ENCODE measurements around the gene HADHB.
A peak's percentile ranks its signal among the peaks of the same experiment; 100 is the strongest.
"Not testable (repeated sequence)": the region's sequence is repeated elsewhere in the genome, so short reads cannot be mapped to it uniquely, and the experiment has no call there.

The HADHB gene

DNA sequence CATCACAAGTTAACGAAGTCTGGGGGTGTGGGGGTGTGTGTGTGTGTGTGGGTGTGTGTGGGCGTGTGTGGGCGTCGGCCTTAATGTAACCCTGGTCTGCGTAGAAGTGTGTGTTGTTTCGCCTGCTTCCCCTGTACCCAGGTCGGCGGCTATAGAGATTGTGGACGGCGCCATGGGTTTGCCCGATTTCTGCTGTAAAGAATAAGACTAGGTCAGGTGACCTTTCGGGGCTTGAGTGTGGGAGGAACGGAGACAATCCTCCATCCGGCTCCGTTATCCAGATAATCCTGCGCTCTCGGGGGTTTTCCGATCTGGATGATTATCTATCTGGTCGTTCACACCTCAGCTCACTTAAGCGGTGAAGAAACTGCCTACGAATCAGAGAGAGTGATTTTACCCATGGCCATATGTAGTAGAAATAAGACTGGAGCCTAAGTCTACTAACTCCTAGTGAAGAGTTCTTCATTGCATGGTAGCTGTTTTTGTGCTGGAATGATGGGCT lies 543 bp downstream of the HADHB start:
- DNase-seq (ENCODE audit: low spot score) = peak; percentile 52

DNA sequence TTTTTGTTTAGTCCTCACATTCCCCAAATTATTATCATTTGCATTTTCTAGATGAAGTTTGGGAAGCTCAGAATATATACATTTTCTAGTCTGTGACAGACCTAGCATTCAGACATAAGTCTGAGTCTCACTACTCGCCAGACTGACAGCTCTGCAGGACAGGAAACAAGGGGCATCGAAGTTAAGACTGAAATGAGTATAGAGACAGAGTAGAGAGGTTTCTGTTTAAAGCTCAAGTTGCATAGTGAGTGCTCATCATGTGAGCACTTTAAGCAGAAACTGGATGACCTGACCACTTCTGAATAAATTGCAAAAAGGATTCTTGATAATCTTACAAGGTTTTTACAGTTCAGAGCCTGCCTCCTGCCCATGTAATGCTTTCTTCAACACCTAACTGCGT lies 1.1 kb downstream of the HADHB start:
- no peak for DNase-seq (ENCODE audit: low spot score)

DNA sequence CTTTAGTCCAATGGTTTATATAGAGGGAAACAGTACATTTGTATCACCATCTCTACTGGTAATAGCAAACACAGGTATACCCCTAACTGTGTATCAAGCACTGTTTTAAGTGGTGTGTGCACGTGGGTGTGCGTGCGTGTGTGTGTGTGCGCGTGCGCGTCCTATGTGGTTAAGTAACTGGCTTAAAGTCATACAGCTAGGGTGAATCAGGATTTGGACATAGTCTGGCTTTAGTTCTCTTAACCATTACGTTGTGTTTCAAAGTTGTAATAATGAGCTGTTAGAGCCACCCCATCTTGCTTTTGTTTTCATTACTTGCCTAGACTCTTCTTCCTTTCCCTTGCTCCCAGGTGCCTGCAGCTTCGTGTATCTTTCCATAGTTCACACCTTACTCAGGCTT lies 2.1 kb downstream of the HADHB start:
- DNase-seq (ENCODE audit: low spot score) = peak; percentile 11

GRCh38 chr2:26249625-26250024 lies 4.9 kb downstream of the HADHB start:
- DNase-seq (ENCODE audit: low spot score) = no peak

- no peak for DNase-seq (ENCODE audit: low spot score)
These were observed 7.2 kb downstream of the HADHB start for GRCh38 chr2:26251893-26252292.

GRCh38 chr2:26255759-26256384 lies 11.1 kb downstream of the HADHB start:
- DNase-seq (ENCODE audit: low spot score) = no peak

- DNase-seq (ENCODE audit: low spot score) = not testable (repeated sequence)
These were observed 14.1 kb downstream of the HADHB start for GRCh38 chr2:26258836-26259235.

- no peak for DNase-seq (ENCODE audit: low spot score)
These were observed 23.5 kb downstream of the HADHB start for GRCh38 chr2:26268213-26268612.

DNA sequence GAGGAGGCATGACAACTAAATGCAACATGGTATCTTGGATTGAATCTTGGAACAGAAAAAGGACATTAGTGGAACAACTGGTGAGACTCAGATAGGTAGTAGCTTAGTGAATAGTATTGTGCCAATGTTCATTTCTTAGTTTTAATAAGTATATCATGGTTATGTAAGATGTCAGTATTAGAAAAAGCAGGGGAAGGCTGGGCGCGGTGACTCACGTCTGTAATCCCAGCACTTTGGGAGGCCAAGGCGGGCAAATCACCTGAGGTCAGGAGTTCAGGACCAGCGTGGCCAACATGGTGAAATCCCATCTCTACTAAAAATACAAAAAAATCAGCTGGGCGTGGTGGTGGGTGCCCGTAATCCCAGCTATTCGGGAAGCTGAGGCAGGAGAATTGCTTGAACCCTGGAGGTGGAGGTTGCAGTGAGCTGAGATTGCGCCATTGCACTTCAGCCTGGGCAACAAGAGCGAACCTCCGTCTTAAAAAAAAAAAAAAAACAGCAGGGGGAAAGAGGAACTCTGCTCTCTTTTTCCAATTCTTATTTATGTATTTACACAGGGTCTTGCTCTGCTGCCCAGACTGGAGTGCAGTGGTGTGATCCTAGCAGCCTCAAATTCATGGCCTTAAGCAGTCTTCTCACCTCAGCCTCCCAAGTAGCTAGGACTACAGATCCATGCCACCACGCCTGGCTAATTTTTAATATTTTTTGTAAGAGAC lies 24.1 kb downstream of the HADHB start:
- DNase-seq (ENCODE audit: low spot score) = not testable (repeated sequence)

DNA sequence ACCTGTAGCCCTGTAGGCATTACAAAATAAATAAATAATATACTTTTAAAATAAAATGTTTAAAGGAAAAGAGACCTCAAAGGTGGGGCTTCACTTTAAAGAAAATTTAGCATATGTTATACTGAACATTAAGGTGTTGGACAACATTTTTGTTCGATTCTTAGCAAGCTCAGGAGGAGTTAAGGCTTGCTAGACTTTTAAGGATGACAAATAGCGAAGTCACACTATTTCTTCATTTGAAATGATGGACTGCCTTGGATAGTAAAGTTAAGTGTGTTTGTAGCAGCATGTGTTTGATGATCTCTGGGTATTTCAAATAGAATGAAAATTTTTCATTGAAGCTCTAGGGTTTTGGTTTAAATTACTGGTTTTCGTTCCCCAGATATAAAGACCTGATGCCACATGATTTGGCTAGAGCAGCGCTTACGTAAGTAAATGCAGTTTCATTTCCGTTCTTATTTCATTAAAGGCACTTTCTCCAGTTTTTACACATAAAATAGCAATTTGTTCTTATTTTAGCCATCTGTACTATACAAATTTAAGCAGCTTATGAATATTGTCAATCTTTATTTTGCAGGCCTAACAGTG lies 24.9 kb downstream of the HADHB start:
- no peak for DNase-seq (ENCODE audit: low spot score)

GRCh38 chr2:26270373-26270772 lies 25.6 kb downstream of the HADHB start:
- no peak for DNase-seq (ENCODE audit: low spot score)

DNA sequence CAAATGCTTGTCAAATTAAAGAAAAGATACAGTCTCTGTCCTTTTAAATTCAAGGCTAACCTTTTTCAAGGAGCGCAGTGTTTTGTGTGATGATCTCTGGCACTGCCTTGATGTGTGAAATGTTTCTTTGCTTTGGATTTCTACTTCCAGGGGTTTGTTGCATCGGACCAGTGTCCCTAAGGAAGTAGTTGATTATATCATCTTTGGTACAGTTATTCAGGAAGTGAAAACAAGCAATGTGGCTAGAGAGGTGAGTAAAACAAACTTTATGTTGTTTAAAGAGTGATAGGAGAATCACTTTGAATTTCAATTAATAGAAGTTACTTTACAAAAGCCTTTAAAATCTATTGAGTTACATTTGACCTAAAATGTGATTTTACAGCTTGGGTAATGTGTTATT lies 28.8 kb downstream of the HADHB start:
- DNase-seq (ENCODE audit: low spot score) = no peak

DNA sequence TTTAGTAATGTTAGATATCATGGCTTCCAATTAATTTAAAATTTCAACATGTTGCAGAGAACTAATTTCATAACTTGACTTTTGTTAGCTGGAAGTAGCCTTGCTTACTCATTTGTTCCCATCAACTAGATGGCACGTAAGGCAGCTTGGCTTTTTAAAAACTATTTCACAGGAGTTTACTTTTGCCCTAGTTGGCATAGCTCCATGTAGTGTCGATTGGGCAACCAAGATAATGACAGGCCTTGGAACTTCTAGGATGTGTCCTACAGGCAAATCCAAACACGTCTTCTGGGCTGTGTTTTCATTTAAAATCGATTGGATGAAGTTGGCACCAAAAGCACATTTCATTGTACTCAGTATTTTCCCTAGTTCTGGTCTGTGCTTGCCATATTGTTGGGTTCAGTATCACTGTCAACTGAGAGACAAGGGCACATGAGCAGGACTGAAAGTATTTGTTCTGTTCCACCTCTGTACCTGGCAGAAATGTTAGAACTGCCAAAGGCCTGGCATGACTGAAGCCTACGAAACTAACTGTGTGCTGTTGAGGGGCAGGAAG lies 29.4 kb downstream of the HADHB start:
- no peak for DNase-seq (ENCODE audit: low spot score)

DNA sequence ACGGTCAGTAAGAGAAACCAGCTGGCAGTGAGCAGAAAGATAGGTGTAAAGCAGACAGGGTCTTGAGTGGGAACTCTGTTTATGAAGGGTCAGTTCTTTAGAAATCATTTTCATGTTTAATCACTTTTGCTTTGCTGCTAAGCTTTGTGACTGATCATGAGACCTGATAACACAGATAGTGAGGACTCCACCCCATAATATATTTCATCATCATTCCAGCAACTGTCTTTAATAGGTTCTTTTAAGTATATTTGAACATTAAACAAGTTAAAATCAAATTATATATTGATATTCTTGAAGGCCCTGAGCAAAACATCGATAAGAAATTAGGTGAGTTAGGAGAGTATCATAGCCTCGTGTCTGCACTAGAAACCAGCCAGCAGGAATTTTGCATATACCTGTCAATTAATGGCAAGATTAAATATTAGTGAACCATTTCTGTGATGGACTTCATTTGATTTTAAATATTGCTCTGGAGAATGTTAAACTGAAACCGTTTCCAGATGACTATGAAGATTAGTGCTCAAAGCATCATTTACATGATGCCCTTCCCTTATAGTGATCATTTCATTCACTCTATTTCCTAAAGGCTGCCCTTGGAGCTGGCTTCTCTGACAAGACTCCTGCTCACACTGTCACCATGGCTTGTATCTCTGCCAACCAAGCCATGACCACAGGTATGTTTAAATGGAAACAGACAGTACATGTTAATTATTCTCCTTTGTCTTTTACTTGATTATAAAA lies 31.9 kb downstream of the HADHB start:
- DNase-seq (ENCODE audit: low spot score) = no peak

DNA sequence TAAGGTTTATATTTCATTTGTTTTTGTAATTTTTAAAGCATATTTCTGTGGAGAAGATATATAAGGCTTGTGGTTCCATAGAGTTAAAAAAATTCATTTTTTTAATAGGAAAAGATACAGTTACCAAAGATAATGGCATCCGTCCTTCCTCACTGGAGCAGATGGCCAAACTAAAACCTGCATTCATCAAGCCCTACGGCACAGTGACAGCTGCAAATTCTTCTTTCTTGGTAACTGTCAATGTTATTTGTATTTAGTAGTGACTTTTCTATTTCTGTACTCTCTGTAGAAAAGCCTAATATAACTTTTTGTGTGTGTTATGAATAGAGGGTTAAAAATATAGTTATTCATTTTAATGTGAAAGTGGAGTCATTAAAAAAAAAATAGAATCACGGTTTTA lies 35.1 kb downstream of the HADHB start:
- DNase-seq (ENCODE audit: low spot score) = no peak

GRCh38 chr2:26281226-26281625 lies 36.5 kb downstream of the HADHB start:
- DNase-seq (ENCODE audit: low spot score) = no peak

GRCh38 chr2:26283606-26284005 lies 38.9 kb downstream of the HADHB start:
- no peak for DNase-seq (ENCODE audit: low spot score)

GRCh38 chr2:26284132-26284531 lies 39.4 kb downstream of the HADHB start:
- DNase-seq (ENCODE audit: low spot score) = no peak

GRCh38 chr2:26285931-26286330 lies 41.2 kb downstream of the HADHB start:
- DNase-seq (ENCODE audit: low spot score) = no peak

GRCh38 chr2:26290001-26290400 lies 45.3 kb downstream of the HADHB start:
- DNase-seq (ENCODE audit: low spot score) = no peak

- no peak for DNase-seq (ENCODE audit: low spot score)
These were observed 47.9 kb downstream of the HADHB start for GRCh38 chr2:26292646-26293045.

DNA sequence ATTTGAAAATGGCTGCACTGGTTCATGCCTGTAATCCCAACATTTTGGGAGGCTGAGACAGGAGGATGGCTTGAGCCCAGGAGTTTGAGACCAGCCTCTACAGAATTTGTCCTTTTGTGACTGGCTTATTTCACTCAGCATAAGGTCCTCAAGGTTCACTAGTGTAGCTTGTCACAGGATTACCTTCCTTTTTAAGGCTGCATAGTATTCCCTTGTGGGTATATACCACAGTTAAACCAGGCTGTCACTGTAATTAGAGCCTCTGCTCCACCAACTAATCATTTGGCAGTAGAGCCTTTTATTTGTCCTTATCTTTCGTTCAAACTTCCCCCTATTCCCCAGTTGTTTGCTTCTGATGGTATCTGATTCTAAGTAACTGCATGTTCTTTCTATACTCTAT lies 50.8 kb downstream of the HADHB start:
- DNase-seq (ENCODE audit: low spot score) = no peak
